Neural cell (in vitro differentiated cells): ENCODE measurements around the gene CFHR4.
"Not testable (repeated sequence)": the region's sequence is repeated elsewhere in the genome, so short reads cannot be mapped to it uniquely, and the experiment has no call there.

Source experiments
- EP300 ChIP-seq: fragments of 450-650 bp; conservative IDR thresholded peaks from 2 replicates; pipeline ENCODE4 v1.6.1; 2014; ENCODE audit warnings: antibody characterized with exemption, mild to moderate bottlenecking, moderate library complexity; ENCODE audit not compliant: poor library complexity, severe bottlenecking
- EZH2 ChIP-seq: fragments of 200-600, 300-800 bp; shearing (Covaris generic), sonication (generic); IDR thresholded peaks from 2 replicates; pipeline ENCODE4 v1.6.1; 2014; ENCODE audit warnings: antibody characterized with exemption, low read length, borderline replicate concordance, mild to moderate bottlenecking; ENCODE audit not compliant: insufficient read depth, poor library complexity, severe bottlenecking
- MXI1 ChIP-seq: fragments of 450-650 bp; conservative IDR thresholded peaks from 2 replicates; pipeline ENCODE4 v1.6.1; 2014; ENCODE audit warnings: antibody characterized with exemption, mild to moderate bottlenecking; ENCODE audit not compliant: poor library complexity, severe bottlenecking
- POLR2AphosphoS5 ChIP-seq: IDR thresholded peaks from 2 replicates; pipeline ENCODE4 v1.6.1; 2012
- RAD21 ChIP-seq: fragments of 450-650 bp; conservative IDR thresholded peaks from 2 replicates; pipeline ENCODE4 v1.6.1; 2014; ENCODE audit warnings: antibody characterized with exemption, mild to moderate bottlenecking, moderate library complexity
- SMC3 ChIP-seq: fragments of 450-650 bp; conservative IDR thresholded peaks from 2 replicates; pipeline ENCODE4 v1.6.1; 2014; ENCODE audit warnings: antibody characterized with exemption, mild to moderate bottlenecking, moderate library complexity; ENCODE audit not compliant: poor library complexity
- TAF1 ChIP-seq: IDR thresholded peaks from 2 replicates; pipeline ENCODE4 v1.6.1; 2012; ENCODE audit warnings: low read depth
- TF ChIP-seq, protein P1 (sequence below): fragments of 450-650 bp; IDR thresholded peaks from 2 replicates; pipeline ENCODE4 v1.5.1; 2014; ENCODE audit warnings: antibody characterized with exemption, mild to moderate bottlenecking, moderate library complexity; ENCODE audit not compliant: poor library complexity, severe bottlenecking
- TF ChIP-seq, protein P2 (sequence below): IDR thresholded peaks from 2 replicates; pipeline ENCODE4 v1.6.1; 2012; ENCODE audit warnings: borderline replicate concordance

DNA sequence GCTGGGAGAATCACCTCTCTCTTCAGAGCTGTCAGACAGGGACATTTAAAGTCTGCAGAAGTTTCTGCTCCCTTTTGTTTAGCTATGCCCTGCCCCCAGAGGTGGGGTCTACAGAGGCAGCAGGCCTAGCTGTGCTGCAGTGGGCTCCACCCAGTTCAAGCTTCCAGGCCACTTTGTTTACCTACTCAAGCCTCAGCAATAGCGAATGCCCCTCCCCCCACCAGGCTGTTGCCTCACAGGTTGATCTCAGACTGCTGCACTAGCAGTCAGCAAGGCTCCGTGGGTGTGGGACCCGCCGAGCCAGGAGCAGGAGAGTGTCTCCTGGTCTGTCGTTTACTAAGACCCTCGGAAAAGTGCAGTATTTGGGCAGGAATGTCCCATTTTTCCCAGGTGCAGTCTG, 53.6 kb downstream of the CFHR4 start:
- TF ChIP-seq POLR2AphosphoS5, SMC3, RAD21, EZH2, MXI1, EP300, TAF1: not testable (repeated sequence)
- TF ChIP-seq, protein P1, sequence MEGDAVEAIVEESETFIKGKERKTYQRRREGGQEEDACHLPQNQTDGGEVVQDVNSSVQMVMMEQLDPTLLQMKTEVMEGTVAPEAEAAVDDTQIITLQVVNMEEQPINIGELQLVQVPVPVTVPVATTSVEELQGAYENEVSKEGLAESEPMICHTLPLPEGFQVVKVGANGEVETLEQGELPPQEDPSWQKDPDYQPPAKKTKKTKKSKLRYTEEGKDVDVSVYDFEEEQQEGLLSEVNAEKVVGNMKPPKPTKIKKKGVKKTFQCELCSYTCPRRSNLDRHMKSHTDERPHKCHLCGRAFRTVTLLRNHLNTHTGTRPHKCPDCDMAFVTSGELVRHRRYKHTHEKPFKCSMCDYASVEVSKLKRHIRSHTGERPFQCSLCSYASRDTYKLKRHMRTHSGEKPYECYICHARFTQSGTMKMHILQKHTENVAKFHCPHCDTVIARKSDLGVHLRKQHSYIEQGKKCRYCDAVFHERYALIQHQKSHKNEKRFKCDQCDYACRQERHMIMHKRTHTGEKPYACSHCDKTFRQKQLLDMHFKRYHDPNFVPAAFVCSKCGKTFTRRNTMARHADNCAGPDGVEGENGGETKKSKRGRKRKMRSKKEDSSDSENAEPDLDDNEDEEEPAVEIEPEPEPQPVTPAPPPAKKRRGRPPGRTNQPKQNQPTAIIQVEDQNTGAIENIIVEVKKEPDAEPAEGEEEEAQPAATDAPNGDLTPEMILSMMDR: not testable (repeated sequence)
- TF ChIP-seq, protein P2, sequence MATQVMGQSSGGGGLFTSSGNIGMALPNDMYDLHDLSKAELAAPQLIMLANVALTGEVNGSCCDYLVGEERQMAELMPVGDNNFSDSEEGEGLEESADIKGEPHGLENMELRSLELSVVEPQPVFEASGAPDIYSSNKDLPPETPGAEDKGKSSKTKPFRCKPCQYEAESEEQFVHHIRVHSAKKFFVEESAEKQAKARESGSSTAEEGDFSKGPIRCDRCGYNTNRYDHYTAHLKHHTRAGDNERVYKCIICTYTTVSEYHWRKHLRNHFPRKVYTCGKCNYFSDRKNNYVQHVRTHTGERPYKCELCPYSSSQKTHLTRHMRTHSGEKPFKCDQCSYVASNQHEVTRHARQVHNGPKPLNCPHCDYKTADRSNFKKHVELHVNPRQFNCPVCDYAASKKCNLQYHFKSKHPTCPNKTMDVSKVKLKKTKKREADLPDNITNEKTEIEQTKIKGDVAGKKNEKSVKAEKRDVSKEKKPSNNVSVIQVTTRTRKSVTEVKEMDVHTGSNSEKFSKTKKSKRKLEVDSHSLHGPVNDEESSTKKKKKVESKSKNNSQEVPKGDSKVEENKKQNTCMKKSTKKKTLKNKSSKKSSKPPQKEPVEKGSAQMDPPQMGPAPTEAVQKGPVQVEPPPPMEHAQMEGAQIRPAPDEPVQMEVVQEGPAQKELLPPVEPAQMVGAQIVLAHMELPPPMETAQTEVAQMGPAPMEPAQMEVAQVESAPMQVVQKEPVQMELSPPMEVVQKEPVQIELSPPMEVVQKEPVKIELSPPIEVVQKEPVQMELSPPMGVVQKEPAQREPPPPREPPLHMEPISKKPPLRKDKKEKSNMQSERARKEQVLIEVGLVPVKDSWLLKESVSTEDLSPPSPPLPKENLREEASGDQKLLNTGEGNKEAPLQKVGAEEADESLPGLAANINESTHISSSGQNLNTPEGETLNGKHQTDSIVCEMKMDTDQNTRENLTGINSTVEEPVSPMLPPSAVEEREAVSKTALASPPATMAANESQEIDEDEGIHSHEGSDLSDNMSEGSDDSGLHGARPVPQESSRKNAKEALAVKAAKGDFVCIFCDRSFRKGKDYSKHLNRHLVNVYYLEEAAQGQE: not testable (repeated sequence)
